Measurements from ENCODE around the gene PDZK1IP1. TPM values are rescaled to one million over a fixed set of nuclear protein-coding genes. Genes with fewer than 3 reads are reported as not detected.

The PDZK1IP1 gene
- total and polyA plus RNA-seq, 2 of the 4 experiments (the other 2 are of a cell fraction) = not detected

- Histone ChIP-seq H4K8ac (ENCODE audit: low read depth in 2 of 2, low read length in 2 of 2) (no peak overlapping the region), H2AK5ac (ENCODE audit: low read depth, low read length) (no peak overlapping the region), H3K4me1 (ENCODE audit: control insufficient read depth, insufficient read depth, low read length) (peaks cover 6% of the 10 kb centered on the region), H2BK120ac (ENCODE audit: low read depth, low read length) (no peak overlapping the region), H3K9me1 (ENCODE audit: insufficient read depth, low read length) (no peaks in the 10 kb centered on the region; the same call in 1 of the 2 replicates), H3K4ac (ENCODE audit: low read depth, low read length) (no peak overlapping the region), H2BK20ac (ENCODE audit: low read depth, low read length) (no peak overlapping the region), H3K9ac (ENCODE audit: low read depth, low read length) (no peak overlapping the region), H2BK15ac (ENCODE audit: low read depth, low read length) (no peak overlapping the region), H4K5ac (ENCODE audit: low read depth, low read length) (no peak overlapping the region), H2AK9ac (replicated peaks; ENCODE audit: low read depth, low read length, poor library complexity) (no peak overlapping the region), H2BK5ac (ENCODE audit: low read depth, low read length, poor library complexity, severe bottlenecking) (no peak overlapping the region), H3K23ac (ENCODE audit: low read depth, low read length) (no peak overlapping the region), H2AFZ (replicated peaks; ENCODE audit: low read length, poor library complexity) (no peak overlapping the region), H4K91ac (ENCODE audit: insufficient read depth, low read depth, low read length) (no peak overlapping the region), H3K36me3 (ENCODE audit: control insufficient read depth, insufficient read depth, low read length) (no peaks in the 10 kb centered on the region), H3K18ac (ENCODE audit: low read depth, low read length) (no peak overlapping the region), H3K27me3 (ENCODE audit: control insufficient read depth, insufficient read depth, low read length) (peaks cover 99% of the 10 kb centered on the region), H3K4me2 (ENCODE audit: low read depth, low read length) (no peak overlapping the region), H3K9me3 (ENCODE audit: control insufficient read depth, insufficient read depth, low read length) (peaks cover 19% of the 10 kb centered on the region), H3K4me3 (ENCODE audit: insufficient read depth, low read depth, low read length) (no peak overlapping the region), H3K79me1 (ENCODE audit: low read depth in 1 of 2, low read length in 2 of 2) (no peaks in the 10 kb centered on the region), H3K27ac (ENCODE audit: insufficient read depth, low read length) (no peak overlapping the region), H4K20me1 (ENCODE audit: insufficient read depth, low read length) (peaks cover 11% of the 10 kb centered on the region; the same call in 1 of the 2 replicates), H3K56ac (ENCODE audit: extremely low read depth, insufficient read depth, low read length) (no peak overlapping the region), H3K14ac (replicated peaks; ENCODE audit: low read depth, low read length) (no peak overlapping the region)
- dilution Hi-C loops (cut with HindIII; ENCODE audit: low sequenced_read_pairs, unreplicated experiment) = no loop called here
- no TSS peak for BruUV-seq (replicated peaks)
- TF ChIP-seq, protein P1, sequence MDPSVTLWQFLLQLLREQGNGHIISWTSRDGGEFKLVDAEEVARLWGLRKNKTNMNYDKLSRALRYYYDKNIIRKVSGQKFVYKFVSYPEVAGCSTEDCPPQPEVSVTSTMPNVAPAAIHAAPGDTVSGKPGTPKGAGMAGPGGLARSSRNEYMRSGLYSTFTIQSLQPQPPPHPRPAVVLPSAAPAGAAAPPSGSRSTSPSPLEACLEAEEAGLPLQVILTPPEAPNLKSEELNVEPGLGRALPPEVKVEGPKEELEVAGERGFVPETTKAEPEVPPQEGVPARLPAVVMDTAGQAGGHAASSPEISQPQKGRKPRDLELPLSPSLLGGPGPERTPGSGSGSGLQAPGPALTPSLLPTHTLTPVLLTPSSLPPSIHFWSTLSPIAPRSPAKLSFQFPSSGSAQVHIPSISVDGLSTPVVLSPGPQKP (IDR thresholded peaks at IDR 0.05; ENCODE audit: borderline replicate concordance, low read depth, low read length) = no peak
- TF ChIP-seq, protein P2, sequence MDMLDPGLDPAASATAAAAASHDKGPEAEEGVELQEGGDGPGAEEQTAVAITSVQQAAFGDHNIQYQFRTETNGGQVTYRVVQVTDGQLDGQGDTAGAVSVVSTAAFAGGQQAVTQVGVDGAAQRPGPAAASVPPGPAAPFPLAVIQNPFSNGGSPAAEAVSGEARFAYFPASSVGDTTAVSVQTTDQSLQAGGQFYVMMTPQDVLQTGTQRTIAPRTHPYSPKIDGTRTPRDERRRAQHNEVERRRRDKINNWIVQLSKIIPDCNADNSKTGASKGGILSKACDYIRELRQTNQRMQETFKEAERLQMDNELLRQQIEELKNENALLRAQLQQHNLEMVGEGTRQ (IDR thresholded peaks at IDR 0.05; ENCODE audit: low read depth, low read length) = no peak
- TF ChIP-seq RCOR1 (IDR thresholded peaks at IDR 0.05; ENCODE audit: insufficient replicate concordance, low read length) (no peak), RFX5 (IDR thresholded peaks at IDR 0.05; ENCODE audit: low read depth, low read length) (no peak), MAZ (IDR thresholded peaks at IDR 0.05; ENCODE audit: borderline replicate concordance, low read depth, low read length) (no peak), BHLHE40 (IDR thresholded peaks at IDR 0.05; ENCODE audit: low read depth, low read length) (no peak), MAFK (IDR thresholded peaks at IDR 0.05; ENCODE audit: low read depth, low read length) (no peak), SMC3 (IDR thresholded peaks at IDR 0.05; ENCODE audit: low read depth, low read length) (no peak), FOS (IDR thresholded peaks at IDR 0.05; ENCODE audit: low read depth, low read length) (no peak), POLR2A (IDR thresholded peaks at IDR 0.05; ENCODE audit: low read depth, low read length) (no peak), RAD21 (IDR thresholded peaks at IDR 0.05; ENCODE audit: low read length) (no peak), CHD1 (IDR thresholded peaks at IDR 0.05; ENCODE audit: low read depth, low read length) (no peak), CTCF (conservative IDR thresholded peaks at IDR 0.05; ENCODE audit: low read depth, low read length) (no peak), NFE2L2 (IDR thresholded peaks at IDR 0.05; ENCODE audit: low read depth, low read length) (no peak), MXI1 (IDR thresholded peaks at IDR 0.05; ENCODE audit: borderline replicate concordance, low read depth, low read length) (no peak)
- no peak for ATAC-seq (ENCODE audit: low read depth)
- ChIA-PET POLR2A (ENCODE audit: unreplicated experiment) (no interaction called here), CTCF (interaction anchor here (0.6 kb wide), 1 partner anchor 50 kb away, joined by 3 read pairs; no protein-coding TSS in a partner anchor)
- no peak for DNase-seq
- WGBS, 2 experiments (ENCODE audit: extremely low coverage in 2 of 2, insufficient read length in 1 of 2) = 0% methylated on average over 1 of the region's 35 CpGs; no CpG with 5 or more reads in 1 of the 2 experiments
- intact Hi-C loops (cut with micrococcal nuclease) = no loop called here
- in situ Hi-C loops (cut with MboI; ENCODE audit: low sequenced_read_pairs) = no loop called here
Measured at GRCh38 chr1:47229031-47229885, 39.4 kb upstream of the PDZK1IP1 start.
